22Rv1 (cell line): Measurements from ENCODE around the gene SOS1.

Source experiments
- H3K27ac ChIP-seq: fragments of 450-650 bp; 2 replicates; pipeline ENCODE4 v1.5.1; 2017
- ZFX ChIP-seq: fragments of 450-650 bp; IDR thresholded peaks from 2 replicates; pipeline ENCODE4 v1.6.1; 2017; ENCODE audit warnings: antibody characterized with exemption, borderline replicate concordance
- TF ChIP-seq, protein P1 (sequence below): fragments of 450-650 bp; IDR thresholded peaks from 2 replicates; pipeline ENCODE4 v1.5.1; 2017; ENCODE audit warnings: mild to moderate bottlenecking

Gene SOS1

DNA sequence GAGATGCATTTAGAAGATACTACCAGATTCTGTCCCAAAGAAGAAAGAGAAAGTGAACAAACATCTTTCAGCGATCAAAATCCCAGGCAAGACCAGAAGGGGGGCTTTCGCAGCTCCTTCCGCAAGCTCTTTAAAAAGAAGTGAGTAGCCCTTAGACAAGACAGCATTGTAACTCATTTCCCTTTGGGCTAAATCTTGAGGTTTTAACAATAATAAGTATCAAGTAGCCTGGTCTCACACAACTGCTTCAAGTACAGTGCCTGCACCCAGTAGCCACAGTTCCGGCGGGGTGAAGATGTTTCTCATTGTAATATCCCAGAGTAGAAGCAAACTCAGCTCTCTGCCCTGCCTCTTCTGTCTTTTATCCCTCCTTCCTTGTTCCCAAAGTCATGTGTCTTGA is 154.8 kb downstream of the SOS1 start:
- TF ChIP-seq, protein P1, sequence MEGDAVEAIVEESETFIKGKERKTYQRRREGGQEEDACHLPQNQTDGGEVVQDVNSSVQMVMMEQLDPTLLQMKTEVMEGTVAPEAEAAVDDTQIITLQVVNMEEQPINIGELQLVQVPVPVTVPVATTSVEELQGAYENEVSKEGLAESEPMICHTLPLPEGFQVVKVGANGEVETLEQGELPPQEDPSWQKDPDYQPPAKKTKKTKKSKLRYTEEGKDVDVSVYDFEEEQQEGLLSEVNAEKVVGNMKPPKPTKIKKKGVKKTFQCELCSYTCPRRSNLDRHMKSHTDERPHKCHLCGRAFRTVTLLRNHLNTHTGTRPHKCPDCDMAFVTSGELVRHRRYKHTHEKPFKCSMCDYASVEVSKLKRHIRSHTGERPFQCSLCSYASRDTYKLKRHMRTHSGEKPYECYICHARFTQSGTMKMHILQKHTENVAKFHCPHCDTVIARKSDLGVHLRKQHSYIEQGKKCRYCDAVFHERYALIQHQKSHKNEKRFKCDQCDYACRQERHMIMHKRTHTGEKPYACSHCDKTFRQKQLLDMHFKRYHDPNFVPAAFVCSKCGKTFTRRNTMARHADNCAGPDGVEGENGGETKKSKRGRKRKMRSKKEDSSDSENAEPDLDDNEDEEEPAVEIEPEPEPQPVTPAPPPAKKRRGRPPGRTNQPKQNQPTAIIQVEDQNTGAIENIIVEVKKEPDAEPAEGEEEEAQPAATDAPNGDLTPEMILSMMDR: no peak
- no peak for TF ChIP-seq ZFX
- no peak overlapping the region for H3K27ac ChIP-seq

DNA sequence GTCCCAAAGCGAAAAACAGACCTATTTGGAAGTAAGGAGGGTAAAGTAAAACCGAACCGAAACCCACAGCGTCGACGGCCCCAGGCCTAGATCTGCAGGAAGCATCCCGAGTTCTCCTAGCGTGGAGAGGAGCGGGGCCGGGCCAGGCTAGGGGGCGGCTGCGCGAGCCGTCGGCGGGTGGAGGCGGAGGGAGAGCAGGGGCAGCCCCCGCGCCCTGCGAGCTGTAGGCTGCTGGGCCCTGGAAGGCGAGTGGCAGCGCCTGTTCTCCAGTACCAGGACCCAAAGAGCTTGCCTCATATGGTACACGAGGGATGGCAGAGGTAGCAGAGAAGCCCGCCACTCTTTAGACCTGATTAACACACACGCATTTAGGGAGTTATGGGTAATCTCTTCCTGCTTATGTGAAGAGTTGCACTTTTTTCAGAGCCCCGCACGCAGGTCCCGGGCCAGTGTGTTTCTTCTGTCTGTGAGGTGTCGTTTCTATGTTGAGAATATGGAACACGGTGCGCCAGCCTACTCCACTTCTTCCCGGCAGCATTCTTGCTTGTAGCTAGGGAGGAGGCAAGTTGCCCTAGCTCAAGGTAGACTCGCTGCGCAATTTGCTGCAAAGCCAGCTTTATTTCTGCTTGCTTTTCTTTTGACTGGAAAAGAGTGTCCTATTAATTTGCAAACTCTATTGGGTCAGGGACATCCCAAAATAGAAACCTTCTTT is 160.1 kb downstream of the SOS1 start:
- TF ChIP-seq ZFX: no peak
- TF ChIP-seq, protein P1: no peak
- no peak overlapping the region for H3K27ac ChIP-seq

DNA sequence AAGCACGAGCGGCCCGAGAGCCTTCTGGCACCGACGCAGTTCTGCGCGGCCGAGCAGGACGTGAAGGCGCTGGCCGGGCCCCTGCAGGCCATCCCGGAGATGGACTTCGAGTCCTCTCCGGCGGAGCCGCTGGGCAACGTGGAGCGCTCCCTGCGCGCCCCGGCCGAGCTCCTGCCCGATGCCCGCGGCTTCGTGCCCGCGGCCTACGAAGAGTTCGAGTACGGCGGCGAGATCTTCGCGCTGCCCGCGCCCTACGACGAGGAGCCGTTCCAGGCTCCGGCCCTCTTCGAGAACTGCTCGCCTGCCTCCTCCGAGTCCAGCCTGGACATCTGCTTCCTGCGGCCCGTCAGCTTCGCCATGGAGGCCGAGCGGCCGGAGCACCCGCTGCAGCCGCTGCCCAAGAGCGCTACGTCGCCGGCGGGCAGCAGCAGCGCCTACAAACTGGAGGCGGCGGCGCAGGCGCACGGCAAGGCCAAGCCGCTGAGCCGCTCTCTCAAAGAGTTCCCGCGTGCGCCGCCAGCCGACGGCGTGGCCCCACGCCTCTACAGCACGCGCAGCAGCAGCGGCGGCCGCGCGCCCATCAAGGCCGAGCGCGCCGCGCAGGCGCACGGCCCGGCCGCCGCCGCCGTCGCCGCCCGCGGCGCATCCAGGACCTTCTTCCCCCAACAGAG is 160.8 kb downstream of the SOS1 start:
- no peak for TF ChIP-seq ZFX
- TF ChIP-seq, protein P1: no peak

DNA sequence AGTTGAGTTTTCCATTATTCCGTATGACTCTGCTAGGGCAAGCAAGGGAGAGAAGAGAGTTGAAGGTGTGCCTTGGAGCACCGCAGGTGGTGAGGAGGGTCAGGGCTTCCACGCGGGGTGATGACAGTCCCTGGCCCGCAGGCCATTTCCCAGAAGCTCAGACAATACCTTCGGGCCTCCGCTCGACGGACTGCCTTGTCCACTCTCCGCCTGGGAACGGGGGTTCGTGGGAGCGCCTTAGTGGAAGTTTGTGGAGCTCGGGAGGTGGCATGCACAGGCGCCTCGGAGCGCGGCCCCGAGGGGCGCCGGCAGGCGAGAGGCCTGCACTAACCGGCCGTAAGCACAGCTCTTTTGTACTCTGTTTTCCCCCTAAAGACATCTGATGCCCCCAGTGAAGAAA is 161.4 kb downstream of the SOS1 start:
- no peak overlapping the region for H3K27ac ChIP-seq
- no peak for TF ChIP-seq ZFX
- TF ChIP-seq, protein P1: no peak

More for the DNA sequence above, 160.8 kb downstream of the SOS1 start:
- no peak overlapping the region for H3K27ac ChIP-seq

DNA sequence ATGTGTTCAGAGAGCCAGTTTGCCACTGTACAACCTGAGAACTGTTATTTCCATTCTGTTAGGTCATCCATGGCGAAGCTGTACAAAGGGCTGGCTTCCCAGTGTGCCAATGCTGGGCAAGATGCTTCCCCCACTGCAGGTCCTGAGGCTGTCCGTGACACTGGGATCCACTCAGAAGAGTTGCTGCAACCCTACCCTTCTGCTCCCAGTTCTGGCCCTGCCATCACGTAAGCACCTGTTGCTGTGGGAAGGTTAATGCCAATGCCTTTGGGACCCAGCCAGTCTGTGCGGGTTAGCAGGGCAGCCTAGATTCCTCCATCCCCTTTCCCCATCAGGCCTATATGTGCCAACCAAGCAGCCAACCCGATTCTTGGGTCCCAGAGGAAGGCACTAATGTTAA is 162.9 kb downstream of the SOS1 start:
- no peak for TF ChIP-seq ZFX
- TF ChIP-seq, protein P1: no peak
- no peak overlapping the region for H3K27ac ChIP-seq

DNA sequence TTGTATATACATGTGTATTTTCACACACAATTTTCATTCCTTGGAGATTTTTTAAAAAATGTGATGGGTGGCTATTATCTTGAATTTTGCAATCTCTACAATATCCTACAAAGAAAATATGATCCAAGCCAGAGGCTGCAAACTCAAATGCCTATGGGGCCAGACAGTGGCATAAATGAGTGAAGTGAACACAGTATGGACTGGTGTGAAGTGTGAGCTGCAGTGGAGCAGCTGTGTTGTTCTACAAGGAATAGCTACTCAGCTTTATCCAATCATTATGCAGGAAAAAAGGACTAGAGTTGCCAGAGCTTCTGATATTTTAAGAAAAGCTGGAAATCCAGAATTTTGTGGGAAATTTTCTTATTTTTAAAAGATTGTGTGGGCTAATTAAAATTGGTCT is 169.1 kb downstream of the SOS1 start:
- TF ChIP-seq, protein P1: no peak
- no peak for TF ChIP-seq ZFX
- H3K27ac ChIP-seq: no peak overlapping the region

DNA sequence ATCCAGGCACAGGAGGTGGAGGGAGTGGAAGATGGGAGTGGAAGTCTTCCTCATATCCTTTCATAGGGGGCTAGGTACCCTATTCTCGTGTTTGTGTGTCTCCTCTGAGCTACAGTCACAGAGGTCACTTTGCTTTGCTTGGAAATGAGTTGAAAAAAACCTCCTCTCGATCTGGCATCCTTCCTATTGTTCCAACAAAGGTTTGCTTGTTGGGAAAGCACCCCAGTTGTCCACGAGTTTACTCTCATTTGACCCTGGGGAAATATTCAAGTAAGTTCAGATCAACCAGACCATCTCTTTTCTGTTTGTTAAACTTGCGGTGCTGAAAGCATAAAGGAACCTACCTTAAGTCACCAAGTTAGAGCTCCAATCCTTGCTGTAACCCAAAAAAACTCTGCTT is 171.9 kb downstream of the SOS1 start:
- H3K27ac ChIP-seq: no peak overlapping the region
- TF ChIP-seq ZFX: no peak
- TF ChIP-seq, protein P1: no peak
